Astrocyte (in vitro differentiated cells and primary cell): Measurements from ENCODE around the gene TFAM.

Experiments
- EZH2 ChIP-seq: IDR thresholded peaks from 2 replicates; pipeline ENCODE4 v1.6.1; 2012; ENCODE audit warnings: mild to moderate bottlenecking, low read length, inconsistent platforms; ENCODE audit not compliant: insufficient read depth
- TF ChIP-seq, protein P1 (sequence below): IDR thresholded peaks from 2 replicates; pipeline ENCODE4 v1.5.1; 2011; ENCODE audit warnings: low read depth, mild to moderate bottlenecking, inconsistent platforms, low read length, moderate library complexity; ENCODE audit not compliant: insufficient read depth

DNA sequence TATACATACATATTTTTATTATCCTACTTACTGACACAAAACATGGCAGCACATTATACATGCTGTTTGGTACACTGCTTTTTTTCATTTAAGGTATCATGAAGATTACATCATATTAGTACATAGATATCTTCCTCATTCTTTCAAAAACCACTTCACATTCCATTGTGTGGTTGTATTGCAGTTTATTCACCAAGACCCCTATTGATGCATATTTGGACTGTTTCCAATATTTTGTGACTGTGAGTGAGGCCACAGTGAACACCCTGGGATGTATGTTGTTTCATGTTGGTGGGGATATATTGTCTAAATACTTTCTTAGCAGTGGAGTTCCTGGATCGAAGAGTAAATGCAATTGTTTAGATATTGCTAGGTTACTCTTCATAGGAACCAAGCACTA is 39.0 kb downstream of the TFAM start:
- TF ChIP-seq, protein P1, sequence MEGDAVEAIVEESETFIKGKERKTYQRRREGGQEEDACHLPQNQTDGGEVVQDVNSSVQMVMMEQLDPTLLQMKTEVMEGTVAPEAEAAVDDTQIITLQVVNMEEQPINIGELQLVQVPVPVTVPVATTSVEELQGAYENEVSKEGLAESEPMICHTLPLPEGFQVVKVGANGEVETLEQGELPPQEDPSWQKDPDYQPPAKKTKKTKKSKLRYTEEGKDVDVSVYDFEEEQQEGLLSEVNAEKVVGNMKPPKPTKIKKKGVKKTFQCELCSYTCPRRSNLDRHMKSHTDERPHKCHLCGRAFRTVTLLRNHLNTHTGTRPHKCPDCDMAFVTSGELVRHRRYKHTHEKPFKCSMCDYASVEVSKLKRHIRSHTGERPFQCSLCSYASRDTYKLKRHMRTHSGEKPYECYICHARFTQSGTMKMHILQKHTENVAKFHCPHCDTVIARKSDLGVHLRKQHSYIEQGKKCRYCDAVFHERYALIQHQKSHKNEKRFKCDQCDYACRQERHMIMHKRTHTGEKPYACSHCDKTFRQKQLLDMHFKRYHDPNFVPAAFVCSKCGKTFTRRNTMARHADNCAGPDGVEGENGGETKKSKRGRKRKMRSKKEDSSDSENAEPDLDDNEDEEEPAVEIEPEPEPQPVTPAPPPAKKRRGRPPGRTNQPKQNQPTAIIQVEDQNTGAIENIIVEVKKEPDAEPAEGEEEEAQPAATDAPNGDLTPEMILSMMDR = no peak
- no peak for TF ChIP-seq EZH2
